Esophagus (tissue), 2 donors: Measurements from ENCODE around the gene AZGP1. TPM values are rescaled to one million over a fixed set of nuclear protein-coding genes. Genes with fewer than 3 reads are reported as not detected.
"Not testable (repeated sequence)": the region's sequence is repeated elsewhere in the genome, so short reads cannot be mapped to it uniquely, and the experiment has no call there.

ENCODE experiments used
- H3K27ac ChIP-seq, 2 donors: one replicate each; pipeline ENCODE4 v1.5.1; 2013; ENCODE audit warnings: low read depth in 2 of 2, mild to moderate bottlenecking in 2 of 2, inconsistent platforms in 1 of 2, low read length in 1 of 2, moderate library complexity in 1 of 2
- H3K27me3 ChIP-seq, 2 donors: one replicate each; pipeline ENCODE4 v1.6.1; 2013; ENCODE audit warnings: low read length in 2 of 2, control low read depth in 1 of 2, mild to moderate bottlenecking in 1 of 2; ENCODE audit not compliant: insufficient read depth in 2 of 2, control insufficient read depth in 1 of 2
- H3K36me3 ChIP-seq, 2 donors: one replicate each; pipeline ENCODE4 v1.6.1; 2013; ENCODE audit warnings: low read length in 1 of 2; ENCODE audit not compliant: control insufficient read depth in 2 of 2, insufficient read depth in 2 of 2
- H3K4me1 ChIP-seq, 2 donors: one replicate each; pipeline ENCODE4 v1.6.1; 2013; ENCODE audit warnings: low read length in 1 of 2; ENCODE audit not compliant: control insufficient read depth in 2 of 2, insufficient read depth in 2 of 2
- H3K4me3 ChIP-seq, 2 donors: one replicate each; pipeline ENCODE4 v1.5.1; 2013; ENCODE audit warnings: low read length in 2 of 2, mild to moderate bottlenecking in 2 of 2, low read depth in 1 of 2, moderate library complexity in 1 of 2
- H3K9me3 ChIP-seq, 2 donors: one replicate each; pipeline ENCODE4 v1.6.1; 2013; ENCODE audit warnings: mild to moderate bottlenecking in 2 of 2, low read depth in 1 of 2, low read length in 1 of 2, moderate library complexity in 1 of 2; ENCODE audit not compliant: control insufficient read depth in 2 of 2, insufficient read depth in 1 of 2
- WGBS, 2 donors: extraction: QIAGEN DNeasy Blood & Tissue Kit; methylation state at CpG; one replicate each; pipeline ENCODE4 v1.1.7; 2013; 5-methylcytosine and 5-hydroxymethylcytosine counted together
- polyA plus RNA-seq, 2 donors: library from polyadenylated mRNA; stranded (reverse); fragments of 200-250 nt; gene quantifications; one replicate each; pipeline ENCODE4 v1.2.3, GENCODE V29; 2013
- donor health status: healthy with polysubstance abuse.
- donor health status: Bipolar disorder and iron deficiency.

Gene AZGP1
- polyA plus RNA-seq, 2 donors = 1.6 to 2.0 TPM

DNA sequence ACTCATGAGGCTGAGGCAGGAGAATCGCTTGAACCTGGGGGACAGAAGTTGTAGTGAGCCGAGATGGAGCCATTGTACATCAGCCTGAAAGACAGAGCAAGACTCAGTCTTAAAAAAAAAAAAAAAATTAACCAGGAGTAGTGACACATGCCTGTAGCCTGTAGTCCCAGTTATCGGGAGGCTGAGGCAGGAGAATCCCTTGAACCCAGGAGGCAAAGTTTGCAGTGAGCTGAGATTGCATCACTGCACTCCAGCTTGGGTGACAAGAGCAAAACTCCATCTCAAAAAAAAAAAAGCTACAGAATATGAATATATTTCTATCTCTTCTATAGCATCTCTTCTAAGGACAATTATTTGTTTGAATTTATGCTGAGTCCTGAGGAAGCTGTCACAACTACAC is 6.5 kb downstream of the AZGP1 start:
- Histone ChIP-seq H3K27ac (no peak overlapping the region), H3K4me3 (no peak overlapping the region), H3K9me3 (no peaks in the 10 kb centered on the region), H3K27me3 (peaks cover 0 to 3% of the 10 kb centered on the region in 2 donors), H3K4me1 (no peaks in the 10 kb centered on the region), H3K36me3 (no peaks in the 10 kb centered on the region)
- WGBS, 2 donors = 90% methylated on average over 3 of the region's 3 CpGs

DNA sequence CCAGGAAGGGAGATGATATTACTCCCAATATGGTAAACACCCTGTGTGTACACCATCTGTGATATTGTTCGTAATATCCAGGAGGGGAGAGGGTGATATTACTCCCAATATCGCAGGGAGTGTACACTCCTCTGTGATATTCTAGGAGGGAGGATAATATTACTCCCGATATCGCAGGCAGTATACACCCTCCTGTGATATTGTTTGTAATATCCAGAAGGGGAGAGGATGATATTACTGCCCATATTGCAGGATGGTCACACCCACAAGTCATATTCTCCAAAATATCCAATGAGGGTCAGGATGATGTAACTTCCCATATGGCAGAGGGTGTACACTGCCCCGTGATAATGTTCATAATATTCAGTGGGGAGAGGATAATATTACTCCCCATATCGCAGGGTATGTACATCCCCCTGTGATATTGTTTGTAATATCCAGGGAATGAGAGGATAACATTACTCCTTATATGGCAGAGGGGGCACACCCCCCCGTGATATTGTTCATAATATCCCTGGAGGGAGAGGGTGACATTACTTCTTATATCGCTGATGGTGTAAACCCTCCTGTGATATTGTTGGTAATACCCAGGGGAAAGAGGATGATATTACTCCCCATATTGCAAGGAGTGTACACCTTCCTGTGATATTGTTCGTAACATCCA is 17.1 kb downstream of the AZGP1 start:
- Histone ChIP-seq H3K27ac (no peak overlapping the region), H3K27me3 (no peaks in the 10 kb centered on the region), H3K36me3 (no peaks in the 10 kb centered on the region), H3K4me1 (no peaks in the 10 kb centered on the region), H3K9me3 (no peaks in the 10 kb centered on the region), H3K4me3 (no peak overlapping the region)
- whole genome bisulfite sequencing, 2 donors = 76 to 80% methylated on average over 9 of the region's 9 CpGs

GRCh38 chr7:99955247-99955646 is 20.6 kb downstream of the AZGP1 start:
- no peaks in the 10 kb centered on the region for H3K4me1 ChIP-seq
- no peak overlapping the region for H3K4me3 ChIP-seq
- H3K27ac ChIP-seq = no peak overlapping the region
- H3K27me3 ChIP-seq = no peaks in the 10 kb centered on the region
- no peaks in the 10 kb centered on the region for H3K9me3 ChIP-seq
- 67 to 75% methylated on average over 6 of the region's 6 CpGs for WGBS, 2 donors
- H3K36me3 ChIP-seq = no peaks in the 10 kb centered on the region

GRCh38 chr7:99954643-99955042 is 21.2 kb downstream of the AZGP1 start:
- H3K9me3 ChIP-seq, H3K4me1 ChIP-seq, H3K27me3 ChIP-seq, H3K4me3 ChIP-seq, H3K36me3 ChIP-seq, H3K27ac ChIP-seq: not testable (repeated sequence)
- WGBS, 2 donors = 84 to 93% methylated on average over 7 of the region's 7 CpGs

DNA sequence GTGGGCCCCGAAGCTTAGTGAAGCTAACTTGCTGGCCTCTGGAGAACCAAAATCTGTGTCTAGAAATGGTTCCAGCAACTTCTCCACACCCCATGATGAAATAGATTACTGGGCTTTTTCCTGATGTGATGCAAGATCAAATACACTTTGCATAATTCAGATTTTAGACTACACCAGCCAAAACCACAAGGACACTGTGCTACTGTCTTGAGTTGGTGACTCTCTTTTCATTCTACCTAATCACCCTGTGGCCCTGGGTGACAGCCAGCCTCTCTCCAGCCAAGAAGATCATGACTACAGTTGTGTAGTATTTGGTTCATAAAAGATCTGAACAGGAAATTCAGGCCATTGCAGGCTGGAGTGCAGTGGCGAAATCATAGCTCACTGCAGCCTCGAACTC is 22.2 kb downstream of the AZGP1 start:
- peak overlapping the region; percentile 27 to 34 for H3K27ac ChIP-seq
- no peaks in the 10 kb centered on the region for H3K9me3 ChIP-seq
- no peak overlapping the region for H3K4me3 ChIP-seq
- no peaks in the 10 kb centered on the region for H3K27me3 ChIP-seq
- no peaks in the 10 kb centered on the region for H3K36me3 ChIP-seq
- H3K4me1 ChIP-seq = no peaks in the 10 kb centered on the region
- WGBS, 2 donors = 61 to 66% methylated on average over 3 of the region's 3 CpGs

- H3K27me3 ChIP-seq, H3K27ac ChIP-seq, H3K4me3 ChIP-seq, H3K9me3 ChIP-seq, H3K4me1 ChIP-seq, H3K36me3 ChIP-seq: not testable (repeated sequence)
- WGBS, 2 donors = 88% methylated on average over 4 of the region's 4 CpGs
These were observed 23.2 kb downstream of the AZGP1 start for GRCh38 chr7:99952649-99953048.

- H3K4me1 ChIP-seq, H3K36me3 ChIP-seq, H3K27me3 ChIP-seq, H3K27ac ChIP-seq, H3K4me3 ChIP-seq, H3K9me3 ChIP-seq: not testable (repeated sequence)
- WGBS, 2 donors = 90 to 96% methylated on average over 6 of the region's 6 CpGs
These were observed 25.0 kb downstream of the AZGP1 start for GRCh38 chr7:99950819-99951218.

GRCh38 chr7:99949645-99950228 is 26.1 kb downstream of the AZGP1 start:
- no peaks in the 10 kb centered on the region for H3K36me3 ChIP-seq
- no peaks in the 10 kb centered on the region for H3K27me3 ChIP-seq
- H3K4me1 ChIP-seq = no peaks in the 10 kb centered on the region
- 54 to 56% methylated on average over 3 of the region's 3 CpGs for WGBS, 2 donors
- no peak overlapping the region for H3K27ac ChIP-seq
- no peaks in the 10 kb centered on the region for H3K9me3 ChIP-seq
- no peak overlapping the region for H3K4me3 ChIP-seq

DNA sequence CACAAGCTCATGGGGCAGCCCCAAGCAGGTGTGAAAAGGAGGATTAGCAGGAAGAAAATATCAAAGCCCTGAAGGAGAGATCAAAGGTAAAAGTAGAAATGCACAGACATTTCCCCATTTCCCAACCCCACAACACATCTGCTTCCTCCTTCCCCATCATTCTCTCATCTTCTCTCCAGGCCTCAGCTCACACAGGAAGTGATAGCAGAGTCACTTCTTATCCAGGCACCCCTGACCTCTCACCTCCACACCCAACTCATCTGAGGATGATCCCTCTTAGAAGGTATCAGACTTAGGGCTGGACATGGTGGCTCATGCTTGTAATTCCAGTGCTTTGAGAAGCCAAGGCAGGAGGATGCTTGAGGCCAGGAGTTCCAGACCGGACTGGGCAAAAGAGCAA is 28.2 kb downstream of the AZGP1 start:
- 74 to 92% methylated on average over 1 of the region's 1 CpG for WGBS, 2 donors
- H3K9me3 ChIP-seq = no peaks in the 10 kb centered on the region
- H3K27me3 ChIP-seq = no peaks in the 10 kb centered on the region
- H3K27ac ChIP-seq = no peak overlapping the region
- no peak overlapping the region for H3K4me3 ChIP-seq
- no peaks in the 10 kb centered on the region for H3K36me3 ChIP-seq
- H3K4me1 ChIP-seq = no peaks in the 10 kb centered on the region

DNA sequence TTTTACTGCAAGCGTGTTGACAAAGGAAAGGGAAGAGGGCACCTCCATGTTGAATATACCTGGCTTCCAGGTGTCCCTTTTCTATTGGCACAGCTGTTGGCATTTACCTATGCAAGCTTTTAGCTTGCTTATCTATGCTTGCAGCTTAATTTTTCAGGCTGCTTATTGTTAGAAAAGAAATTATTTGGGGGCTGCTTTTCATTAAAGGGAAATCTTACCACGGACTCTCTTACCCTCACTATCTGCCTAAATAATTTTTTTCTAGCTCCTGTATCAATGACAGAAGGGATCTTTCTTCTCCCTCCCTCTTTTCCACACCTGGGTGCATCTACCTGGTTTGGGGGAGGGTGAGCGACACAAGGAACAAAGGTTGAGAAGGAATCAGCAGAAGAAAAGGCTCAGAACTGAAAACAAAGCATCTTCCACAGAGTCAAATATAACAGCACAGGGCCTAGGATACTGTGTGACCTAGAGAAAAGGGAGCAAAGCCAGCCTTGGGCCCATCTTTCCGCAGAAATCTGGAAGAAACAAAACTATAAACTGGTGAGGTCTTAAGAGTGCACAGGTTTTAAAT is 31.2 kb downstream of the AZGP1 start:
- WGBS, 2 donors = 53 to 62% methylated on average over 4 of the region's 4 CpGs
- H3K4me3 ChIP-seq = no peak overlapping the region
- no peak overlapping the region for H3K27ac ChIP-seq
- H3K27me3 ChIP-seq = no peaks in the 10 kb centered on the region
- no peaks in the 10 kb centered on the region for H3K9me3 ChIP-seq
- H3K4me1 ChIP-seq = no peaks in the 10 kb centered on the region
- H3K36me3 ChIP-seq = no peaks in the 10 kb centered on the region
